IMR-90 (cell line): Measurements from ENCODE around the gene BTG3. TPM values are rescaled to one million over a fixed set of nuclear protein-coding genes. Genes with fewer than 3 reads are reported as not detected.

Experiments used
- ATAC-seq: fragments of 200-7000 bp; cut with Tn5 transposase; 2 replicates; pipeline ENCODE4 v1.9.1; 2020; ENCODE audit warnings: low read depth, mild to moderate bottlenecking, moderate library complexity
- BruUV-seq: library from RNA; stranded (reverse); fragments of 400-500 nt; replicated peaks from 2 replicates; lab custom pipeline; 2021; lab: Mats Ljungman, UMichigan
- CTCF ChIA-PET: fragments of 300-600 bp; formaldehyde crosslinking; extraction: SDS; loops from one replicate; lab custom pipeline; 2021; ENCODE audit warnings: antibody characterized with exemption; lab: Yijun Ruan, JAX
- POLR2A ChIA-PET: fragments of 300-600 bp; sonication (Branson Sonifier 250); formaldehyde crosslinking; loops from one replicate; lab custom pipeline; 2022; ENCODE audit warnings: antibody characterized with exemption; ENCODE audit not compliant: unreplicated experiment; lab: Charles Lee
- DNase-seq: peaks from one replicate; pipeline ENCODE4 v3.0.0; 2013
- H2AFZ ChIP-seq: replicated peaks from 2 replicates; pipeline ENCODE3; 2013; ENCODE audit warnings: low read length, mild to moderate bottlenecking; ENCODE audit not compliant: poor library complexity
- H2AK5ac ChIP-seq: 2 replicates; pipeline ENCODE4 v1.6.1; 2013; ENCODE audit warnings: low read depth, low read length, inconsistent platforms
- H2AK9ac ChIP-seq: replicated peaks from 2 replicates; pipeline ENCODE3; 2013; ENCODE audit warnings: mild to moderate bottlenecking, low read depth, low read length, moderate library complexity; ENCODE audit not compliant: poor library complexity
- H2BK120ac ChIP-seq: 2 replicates; pipeline ENCODE4 v1.6.1; 2013; ENCODE audit warnings: low read depth, low read length, inconsistent platforms
- H2BK15ac ChIP-seq: 3 replicates; pipeline ENCODE4 v1.6.1; 2013; ENCODE audit warnings: low read depth, low read length, inconsistent platforms
- H2BK20ac ChIP-seq: 2 replicates; pipeline ENCODE4 v1.6.1; 2013; ENCODE audit warnings: low read depth, mild to moderate bottlenecking, inconsistent platforms, low read length, moderate library complexity
- H2BK5ac ChIP-seq: 2 replicates; pipeline ENCODE4 v1.6.1; 2013; ENCODE audit warnings: mild to moderate bottlenecking, low read depth, low read length, inconsistent platforms; ENCODE audit not compliant: poor library complexity, severe bottlenecking
- H3K14ac ChIP-seq: replicated peaks from 2 replicates; pipeline ENCODE4 v1.6.1; 2013; ENCODE audit warnings: low read depth, low read length, inconsistent platforms
- H3K18ac ChIP-seq: 2 replicates; pipeline ENCODE4 v1.6.1; 2013; ENCODE audit warnings: low read depth, low read length, control low read depth
- H3K23ac ChIP-seq: 2 replicates; pipeline ENCODE4 v1.6.1; 2013; ENCODE audit warnings: low read depth, low read length, inconsistent platforms
- H3K27ac ChIP-seq: 2 replicates; pipeline ENCODE4 v1.5.1; 2013; ENCODE audit warnings: mild to moderate bottlenecking, control low read depth, low read length; ENCODE audit not compliant: insufficient read depth
- H3K27me3 ChIP-seq: 2 replicates; pipeline ENCODE4 v1.6.1; 2013; ENCODE audit warnings: low read length; ENCODE audit not compliant: control insufficient read depth, insufficient read depth
- H3K36me3 ChIP-seq: 2 replicates; pipeline ENCODE4 v1.6.1; 2013; ENCODE audit warnings: low read length, mixed read lengths; ENCODE audit not compliant: control insufficient read depth, insufficient read depth
- H3K4ac ChIP-seq: 2 replicates; pipeline ENCODE4 v1.6.1; 2013; ENCODE audit warnings: low read depth, low read length, inconsistent platforms
- H3K4me1 ChIP-seq: 2 replicates; pipeline ENCODE4 v1.6.1; 2013; ENCODE audit warnings: low read length, mixed read lengths; ENCODE audit not compliant: control insufficient read depth, insufficient read depth
- H3K4me2 ChIP-seq: 2 replicates; pipeline ENCODE4 v1.6.1; 2013; ENCODE audit warnings: low read depth, mild to moderate bottlenecking, control low read depth, low read length, moderate library complexity
- H3K4me3 ChIP-seq: 2 replicates; pipeline ENCODE4 v1.5.1; 2013; ENCODE audit warnings: low read depth, mild to moderate bottlenecking, control low read depth, low read length, moderate library complexity; ENCODE audit not compliant: insufficient read depth
- H3K56ac ChIP-seq: 2 replicates; pipeline ENCODE4 v1.6.1; 2013; ENCODE audit warnings: low read length, inconsistent platforms; ENCODE audit not compliant: insufficient read depth; ENCODE audit errors: extremely low read depth
- H3K79me1 ChIP-seq, 2 experiments: 2 replicates each; pipeline ENCODE4 v1.6.1; 2013; ENCODE audit warnings: low read length in 2 of 2, inconsistent platforms in 1 of 2, low read depth in 1 of 2
- H3K9ac ChIP-seq: 2 replicates; pipeline ENCODE4 v1.6.1; 2013; ENCODE audit warnings: low read depth, low read length, control low read depth
- H3K9me1 ChIP-seq: 2 replicates; pipeline ENCODE4 v1.6.1; 2013; ENCODE audit warnings: low read length, inconsistent platforms; ENCODE audit not compliant: insufficient read depth
- H3K9me3 ChIP-seq: 2 replicates; pipeline ENCODE4 v1.6.1; 2013; ENCODE audit warnings: low read length; ENCODE audit not compliant: control insufficient read depth, insufficient read depth
- H4K20me1 ChIP-seq: 2 replicates; pipeline ENCODE4 v1.6.1; 2013; ENCODE audit warnings: low read length, inconsistent platforms; ENCODE audit not compliant: insufficient read depth
- H4K5ac ChIP-seq: 2 replicates; pipeline ENCODE4 v1.6.1; 2013; ENCODE audit warnings: mild to moderate bottlenecking, low read depth, low read length, control low read depth
- H4K8ac ChIP-seq, 2 experiments: 2 replicates each; pipeline ENCODE4 v1.6.1; 2013; ENCODE audit warnings: low read depth in 2 of 2, low read length in 2 of 2, control low read depth in 1 of 2, inconsistent platforms in 1 of 2
- H4K91ac ChIP-seq: 2 replicates; pipeline ENCODE4 v1.6.1; 2013; ENCODE audit warnings: low read depth, low read length, inconsistent platforms; ENCODE audit not compliant: insufficient read depth
- BHLHE40 ChIP-seq: fragments of 150-350 bp; IDR thresholded peaks from 2 replicates; pipeline ENCODE4 v1.6.1; 2016; ENCODE audit warnings: mild to moderate bottlenecking, low read depth, low read length
- CHD1 ChIP-seq: IDR thresholded peaks from 2 replicates; pipeline ENCODE4 v1.6.1; 2012; ENCODE audit warnings: low read depth, low read length, improper control_type of control experiment
- MAFK ChIP-seq: IDR thresholded peaks from 2 replicates; pipeline ENCODE4 v1.6.1; 2012; ENCODE audit warnings: low read depth, low read length, improper control_type of control experiment
- MXI1 ChIP-seq: IDR thresholded peaks from 2 replicates; pipeline ENCODE4 v1.6.1; 2012; ENCODE audit warnings: low read depth, mild to moderate bottlenecking, low read length, moderate library complexity, borderline replicate concordance
- POLR2A ChIP-seq: IDR thresholded peaks from 2 replicates; pipeline ENCODE4 v1.6.1; 2012; ENCODE audit warnings: mild to moderate bottlenecking, low read depth, low read length
- RAD21 ChIP-seq: IDR thresholded peaks from 2 replicates; pipeline ENCODE4 v1.6.1; 2012; ENCODE audit warnings: low read length, improper control_type of control experiment
- RCOR1 ChIP-seq: IDR thresholded peaks from 2 replicates; pipeline ENCODE4 v1.6.1; 2012; ENCODE audit warnings: mild to moderate bottlenecking, low read length, improper control_type of control experiment; ENCODE audit not compliant: insufficient replicate concordance
- RFX5 ChIP-seq: IDR thresholded peaks from 2 replicates; pipeline ENCODE4 v1.8.0; 2012; ENCODE audit warnings: low read depth, mild to moderate bottlenecking, low read length, moderate library complexity
- SMC3 ChIP-seq: fragments of 150-350 bp; IDR thresholded peaks from 2 replicates; pipeline ENCODE4 v1.6.1; 2016; ENCODE audit warnings: low read depth, mild to moderate bottlenecking, antibody characterized with exemption, low read length, moderate library complexity
- USF2 ChIP-seq: fragments of 150-350 bp; IDR thresholded peaks from 2 replicates; pipeline ENCODE4 v1.6.1; 2017; ENCODE audit warnings: mild to moderate bottlenecking, antibody characterized with exemption, low read length, low read depth
- WGBS, 2 experiments: methylation state at CpG; one replicate each; pipeline versions ENCODE4 v1.1.5 to v1.1.7; 2013; ENCODE audit warnings: missing lambda C conversion rate in 2 of 2; ENCODE audit not compliant: insufficient read length in 1 of 2; ENCODE audit errors: extremely low coverage in 2 of 2; 5-methylcytosine and 5-hydroxymethylcytosine counted together
- dilution Hi-C: fragments of 300-500 bp; cut with HindIII; formaldehyde crosslinking; loops from one replicate; pipeline ENCODE4 v1.14.3; 2018; ENCODE audit warnings: low sequenced_read_pairs; ENCODE audit not compliant: unreplicated experiment
- in situ Hi-C: fragments of 300-500 bp; cut with MboI; formaldehyde crosslinking; loops from 3 replicates; pipeline ENCODE4 v1.14.3; 2019; ENCODE audit warnings: low sequenced_read_pairs, inconsistent platforms, mixed read lengths
- intact Hi-C: fragments of 100-400 bp; cut with micrococcal nuclease; formaldehyde crosslinking; loops from 2 replicates; pipeline ENCODE4 v1.10.0; 2022
- polyA plus RNA-seq, 3 experiments: library from polyadenylated mRNA; depleted of rRNA; stranded (reverse); fragments of >200 nt; gene quantifications; 2 replicates each; pipeline ENCODE4 v1.2.3, GENCODE V29; 2012; ENCODE audit warnings: low replicate concordance in 1 of 3
- total RNA-seq: library from RNA; depleted of rRNA; stranded (reverse); fragments of >200 nt; gene quantifications from 2 replicates; pipeline ENCODE4 v1.2.3, GENCODE V29; 2012

Gene BTG3
- total and polyA plus RNA-seq, 2 of the 4 experiments (the other 2 are of a cell fraction) = 22.4 to 38.1 TPM

- H3K27ac ChIP-seq = no peak overlapping the region
Measured at GRCh38 chr21:17660862-17661261, 48.2 kb upstream of the BTG3 start.

More at GRCh38 chr21:17660862-17661261, 48.2 kb upstream of the BTG3 start:
- BruUV-seq = no TSS peak
- no peak overlapping the region for H2AK5ac ChIP-seq
- no peak overlapping the region for H3K56ac ChIP-seq
- H3K4ac ChIP-seq = no peak overlapping the region
- WGBS, 2 experiments = no CpG with 5 or more reads among the region's 6 CpGs
- no peak overlapping the region for H3K14ac ChIP-seq
- dilution Hi-C loops (no loop called here), intact Hi-C loops (no loop called here), in situ Hi-C loops (no loop called here)
- H2BK5ac ChIP-seq = no peak overlapping the region
- H4K91ac ChIP-seq = no peak overlapping the region
- no peaks in the 10 kb centered on the region for H3K9me1 ChIP-seq
- H2BK20ac ChIP-seq = no peak overlapping the region
- no peaks in the 10 kb centered on the region for H3K79me1 ChIP-seq
- DNase-seq (no peak), ATAC-seq (no peak)
- no peaks in the 10 kb centered on the region for H3K27me3 ChIP-seq
- no peak overlapping the region for H2BK15ac ChIP-seq
- H3K4me1 ChIP-seq = no peaks in the 10 kb centered on the region
- no peak overlapping the region for H3K4me2 ChIP-seq
- no peak overlapping the region for H2BK120ac ChIP-seq
- no peaks in the 10 kb centered on the region for H3K9me3 ChIP-seq
- POLR2A ChIA-PET = no interaction called here
- H3K18ac ChIP-seq = no peak overlapping the region
- no peak overlapping the region for H3K23ac ChIP-seq
- H4K8ac ChIP-seq = no peak overlapping the region
- TF ChIP-seq USF2 (no peak), SMC3 (no peak), MAFK (no peak), POLR2A (no peak), BHLHE40 (no peak), CHD1 (no peak), RAD21 (no peak), RCOR1 (no peak), MXI1 (no peak), RFX5 (no peak)
- no peak overlapping the region for H4K5ac ChIP-seq
- no peaks in the 10 kb centered on the region for H3K36me3 ChIP-seq
- no peak overlapping the region for H3K9ac ChIP-seq
- CTCF ChIA-PET = no interaction called here
- no peak overlapping the region for H3K4me3 ChIP-seq
- H2AFZ ChIP-seq = no peak overlapping the region
- no peaks in the 10 kb centered on the region for H4K20me1 ChIP-seq
- H2AK9ac ChIP-seq = no peak overlapping the region
